PC-3 (cell line): ENCODE measurements around the gene SLC35D1. TPM values are rescaled to one million over a fixed set of nuclear protein-coding genes. Genes with fewer than 3 reads are reported as not detected.

Source experiments
- ATAC-seq: fragments of 200-7000 bp; cut with Tn5 transposase; 2 replicates; pipeline ENCODE4 v1.9.1; 2020; ENCODE audit warnings: mild to moderate bottlenecking, moderate library complexity
- BruUV-seq: library from RNA; stranded (reverse); fragments of 400-500 nt; replicated peaks from 2 replicates; lab custom pipeline; 2021; lab: Mats Ljungman, UMichigan
- CTCF ChIA-PET: fragments of 300-600 bp; sonication (Branson Sonifier 250); formaldehyde crosslinking; loops from one replicate; lab custom pipeline; 2022; ENCODE audit warnings: antibody characterized with exemption; lab: Charles Lee
- POLR2A ChIA-PET: fragments of 300-600 bp; sonication (Branson Sonifier 250); formaldehyde crosslinking; loops from one replicate; lab custom pipeline; 2022; ENCODE audit warnings: antibody characterized with exemption; ENCODE audit not compliant: unreplicated experiment; lab: Charles Lee
- DNase-seq: peaks from one replicate; pipeline ENCODE4 v3.0.0-alpha.2; 2015
- H2AFZ ChIP-seq: fragments of 300-600 bp; sonication (generic); 2 replicates; pipeline ENCODE4 v1.6.0; 2016; ENCODE audit warnings: antibody characterized with exemption, low read length
- H3F3A ChIP-seq: fragments of 300-600 bp; sonication (generic); one replicate; pipeline ENCODE4 v1.6.0; 2017; ENCODE audit warnings: antibody characterized with exemption, low read length, control low read depth, mild to moderate bottlenecking; ENCODE audit not compliant: unreplicated experiment
- H3K27ac ChIP-seq: fragments of 300-600 bp; sonication (generic); 2 replicates; pipeline ENCODE4 v1.5.1; 2016; ENCODE audit warnings: mild to moderate bottlenecking, low read length
- H3K27me3 ChIP-seq: fragments of 300-600 bp; sonication (generic); 2 replicates; pipeline ENCODE4 v1.6.1; 2016; ENCODE audit warnings: low read length, mixed read lengths
- H3K36me3 ChIP-seq: fragments of 300-600 bp; sonication (generic); 2 replicates; pipeline ENCODE4 v1.6.1; 2016; ENCODE audit warnings: low read depth, mixed run types, low read length, mixed read lengths
- H3K4me1 ChIP-seq: fragments of 300-600 bp; sonication (generic); 2 replicates; pipeline ENCODE4 v1.5.1; 2016; ENCODE audit warnings: low read length; ENCODE audit not compliant: insufficient read depth
- H3K4me2 ChIP-seq: fragments of 300-600 bp; sonication (generic); 2 replicates; pipeline ENCODE4 v1.6.0; 2016; ENCODE audit warnings: low read length
- H3K4me3 ChIP-seq: fragments of 300-600 bp; sonication (generic); 2 replicates; pipeline ENCODE4 v1.5.1; 2016; ENCODE audit warnings: mild to moderate bottlenecking, low read length, mixed read lengths
- H3K79me2 ChIP-seq: fragments of 300-600 bp; sonication (generic); 2 replicates; pipeline ENCODE4 v1.6.1; 2017; ENCODE audit warnings: low read length, mixed read lengths
- H3K9ac ChIP-seq: fragments of 300-600 bp; sonication (generic); 2 replicates; pipeline ENCODE4 v1.6.0; 2016; ENCODE audit warnings: mild to moderate bottlenecking, low read length
- H3K9me2 ChIP-seq: fragments of 300-600 bp; sonication (generic); replicated peaks from 2 replicates; pipeline ENCODE4 v1.6.1; 2016; ENCODE audit warnings: mixed run types, low read length, mixed read lengths
- H3K9me3 ChIP-seq: fragments of 300-600 bp; sonication (generic); 2 replicates; pipeline ENCODE4 v1.6.1; 2016; ENCODE audit warnings: low read length, mixed read lengths
- H4K20me1 ChIP-seq: fragments of 300-600 bp; sonication (generic); 2 replicates; pipeline ENCODE4 v1.6.1; 2016; ENCODE audit warnings: low read length, mixed read lengths
- CTCF ChIP-seq: fragments of 300-600 bp; sonication (generic); conservative IDR thresholded peaks from 2 replicates; pipeline ENCODE4 v1.5.1; 2017; ENCODE audit warnings: antibody characterized with exemption, low read depth, mild to moderate bottlenecking, low read length
- EZH2 ChIP-seq: fragments of 300-600 bp; sonication (generic); IDR thresholded peaks from one replicate; pipeline ENCODE4 v1.6.1; 2017; ENCODE audit warnings: antibody characterized with exemption, mild to moderate bottlenecking, low read length; ENCODE audit not compliant: unreplicated experiment
- EZH2phosphoT487 ChIP-seq: fragments of 300-600 bp; sonication (generic); IDR thresholded peaks from 2 replicates; pipeline ENCODE4 v1.6.1; 2018; ENCODE audit warnings: mild to moderate bottlenecking, antibody characterized with exemption, low read length, borderline replicate concordance
- intact Hi-C: fragments of 100-400 bp; cut with micrococcal nuclease; formaldehyde crosslinking; loops from 2 replicates; pipeline ENCODE4 v1.9.0; 2023
- total RNA-seq: library from RNA; depleted of rRNA; stranded (reverse); fragments of >200 nt; gene quantifications from 2 replicates; pipeline ENCODE4 v1.2.3, GENCODE V29; 2014

SLC35D1 gene
- total RNA-seq, 1 experiment from 2014 or later = 6.1 TPM

GRCh38 chr1:67089685-67090208 lies 35.8 kb upstream of the SLC35D1 start:
- no peaks in the 10 kb centered on the region for H3F3A ChIP-seq
- POLR2A ChIA-PET = no interaction called here
- intact Hi-C loops = no loop called here
- no TSS peak for BruUV-seq
- H3K36me3 ChIP-seq = no peaks in the 10 kb centered on the region
- no peaks in the 10 kb centered on the region for H3K9me2 ChIP-seq
- no peaks in the 10 kb centered on the region for H4K20me1 ChIP-seq
- H3K9ac ChIP-seq = no peak overlapping the region
- no peak overlapping the region for H3K27ac ChIP-seq
- H3K79me2 ChIP-seq = no peaks in the 10 kb centered on the region
- TF ChIP-seq EZH2phosphoT487 (no peak), CTCF (no peak), EZH2 (no peak)
- no peak overlapping the region for H3K4me3 ChIP-seq
- H2AFZ ChIP-seq = no peak overlapping the region
- ATAC-seq = no peak
- no peak overlapping the region for H3K4me2 ChIP-seq
- CTCF ChIA-PET = no interaction called here
- no peaks in the 10 kb centered on the region for H3K9me3 ChIP-seq
- peaks cover 30% of the 10 kb centered on the region for H3K27me3 ChIP-seq
- H3K4me1 ChIP-seq = no peaks in the 10 kb centered on the region
- DNase-seq = no peak

- Histone ChIP-seq H2AFZ (no peak overlapping the region), H3K9me3 (no peaks in the 10 kb centered on the region), H3K27me3 (peaks cover 20% of the 10 kb centered on the region), H3K4me3 (no peak overlapping the region), H4K20me1 (no peaks in the 10 kb centered on the region), H3K9ac (no peak overlapping the region), H3K27ac (no peak overlapping the region), H3F3A (no peaks in the 10 kb centered on the region), H3K79me2 (no peaks in the 10 kb centered on the region), H3K36me3 (no peaks in the 10 kb centered on the region), H3K4me2 (no peak overlapping the region), H3K4me1 (no peaks in the 10 kb centered on the region), H3K9me2 (no peaks in the 10 kb centered on the region)
- ChIA-PET CTCF (no interaction called here), POLR2A (no interaction called here)
- intact Hi-C loops = no loop called here
- no peak for DNase-seq
- TF ChIP-seq CTCF = no peak
- TF ChIP-seq EZH2phosphoT487 = no peak
- BruUV-seq = no TSS peak
- no peak for ATAC-seq
Observed at GRCh38 chr1:67088440-67088839, 34.5 kb upstream of the SLC35D1 start.

- Histone ChIP-seq H3K36me3 (no peaks in the 10 kb centered on the region), H3K9me2 (no peaks in the 10 kb centered on the region), H2AFZ (no peak overlapping the region), H3K27ac (no peak overlapping the region), H3K4me3 (no peak overlapping the region), H3K79me2 (no peaks in the 10 kb centered on the region), H3F3A (no peaks in the 10 kb centered on the region), H3K27me3 (no peaks in the 10 kb centered on the region), H3K4me1 (no peaks in the 10 kb centered on the region), H3K9ac (no peak overlapping the region), H3K4me2 (no peak overlapping the region), H4K20me1 (no peaks in the 10 kb centered on the region), H3K9me3 (no peaks in the 10 kb centered on the region)
- ChIA-PET POLR2A (no interaction called here), CTCF (no interaction called here)
- intact Hi-C loops = no loop called here
- no peak for TF ChIP-seq EZH2
- ATAC-seq = peak; percentile 20; the same call in 1 of the 2 replicates
- no TSS peak for BruUV-seq
- no peak for DNase-seq
Observed at GRCh38 chr1:67085326-67085725, 31.4 kb upstream of the SLC35D1 start.
